ENCODE data around the gene GRIPAP1.

GRCh38 chrX:48927736-48928382 is 74.2 kb downstream of the GRIPAP1 start:
- TF ChIP-seq GATA2 (IDR thresholded peaks at IDR 0.05; ENCODE audit: low read depth, low read length) (no peak), GATA3 (IDR thresholded peaks at IDR 0.05; ENCODE audit: low read depth, low read length) (no peak)

All from SH-SY5Y (cell line).